NCI-H1930 (cell line): Measurements from ENCODE around the gene FAM200B.
A peak's percentile ranks its signal among the peaks of the same experiment; 100 is the strongest.

Source experiments
- DNase-seq, 2 experiments: peaks; one replicate each; lab custom pipeline; 2025; lab: John Stamatoyannopoulos, UW

The FAM200B gene

DNA sequence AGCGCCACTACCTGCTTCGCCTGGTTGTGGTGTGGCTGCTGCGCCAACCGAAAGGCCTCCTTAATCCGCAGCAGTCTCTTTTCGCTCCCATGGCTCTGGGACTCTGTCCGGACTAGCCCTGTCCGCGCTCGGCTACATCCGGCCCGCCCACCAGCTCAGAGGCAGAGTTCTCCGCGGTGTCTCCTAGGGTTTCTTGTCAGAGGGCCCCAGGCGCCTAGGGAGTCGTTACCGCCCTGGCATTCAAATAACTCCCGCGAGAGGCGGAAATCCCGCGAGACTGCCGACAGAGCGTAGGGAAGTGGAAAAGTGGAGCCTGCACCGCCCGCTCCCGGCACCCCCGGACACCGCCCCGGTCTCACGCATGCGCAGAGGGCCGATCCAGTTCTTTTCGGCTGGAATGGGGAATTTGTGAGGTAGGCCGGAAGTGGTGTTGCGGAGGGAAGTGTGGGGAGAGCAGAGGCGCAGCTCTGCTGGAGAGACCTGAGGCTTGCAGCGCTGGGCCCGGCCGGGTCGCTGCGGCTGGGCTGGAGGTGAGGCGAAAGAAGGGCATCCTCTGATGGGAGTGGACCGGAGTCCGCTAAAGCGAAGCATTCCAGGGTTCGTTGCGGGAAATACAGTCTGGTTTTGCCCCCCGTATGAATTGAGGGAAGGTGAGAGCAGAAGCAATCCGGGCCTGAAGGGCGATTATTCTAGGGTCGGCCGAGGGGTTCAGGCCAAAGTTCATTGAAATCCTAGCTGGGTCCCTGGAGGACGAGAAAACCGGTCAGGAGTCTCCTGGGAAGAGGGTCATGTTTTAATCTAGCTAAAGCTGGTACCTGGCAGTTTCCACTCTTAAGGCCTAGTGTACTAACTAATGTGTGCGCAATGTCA, at the start of gene FAM200B:
Gene FAM200B (plus strand): TSS at position 456 of the 870 bp plus-strand sequence. CDS start 5,151 bp downstream, outside the sequence.
- DNase-seq: peak; percentile 97 to 98

DNA sequence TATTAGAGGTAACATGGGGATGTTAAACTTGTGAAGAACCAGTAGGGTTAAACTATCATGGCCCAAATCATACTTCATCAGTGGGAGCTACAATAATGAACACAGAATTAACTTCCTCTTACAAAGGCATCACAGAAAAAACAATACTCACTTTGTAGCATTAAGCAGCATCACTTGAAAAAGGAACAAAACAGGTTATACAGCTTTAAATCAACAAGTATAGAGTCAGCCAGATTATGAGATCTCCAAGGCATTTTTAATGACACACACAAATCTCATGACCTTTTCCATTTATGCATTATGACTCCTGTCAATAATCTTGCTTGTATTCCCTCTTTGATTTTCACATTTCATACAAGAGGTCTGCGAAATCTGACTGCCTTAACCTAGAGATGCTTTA, 44.8 kb upstream of the FAM200B start:
- DNase-seq: no peak

DNA sequence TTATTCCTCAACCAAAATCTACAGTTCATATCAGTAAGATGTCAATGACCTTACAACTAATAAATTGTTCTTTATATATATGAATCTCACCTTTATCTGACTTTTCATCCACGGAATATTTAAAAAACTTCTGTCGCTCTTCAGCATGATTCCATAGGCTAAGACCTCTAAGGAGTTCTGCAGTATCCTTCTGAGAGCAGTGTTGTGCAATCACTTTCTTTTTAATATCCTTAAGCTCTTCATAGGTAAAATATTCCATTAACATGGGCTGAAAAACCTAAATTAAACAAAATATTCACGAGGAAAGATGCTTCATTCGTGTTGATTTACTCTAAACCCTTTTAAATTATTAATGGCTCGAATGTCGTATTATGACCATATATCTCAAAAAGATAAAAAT, 43.2 kb upstream of the FAM200B start:
- no peak for DNase-seq

DNA sequence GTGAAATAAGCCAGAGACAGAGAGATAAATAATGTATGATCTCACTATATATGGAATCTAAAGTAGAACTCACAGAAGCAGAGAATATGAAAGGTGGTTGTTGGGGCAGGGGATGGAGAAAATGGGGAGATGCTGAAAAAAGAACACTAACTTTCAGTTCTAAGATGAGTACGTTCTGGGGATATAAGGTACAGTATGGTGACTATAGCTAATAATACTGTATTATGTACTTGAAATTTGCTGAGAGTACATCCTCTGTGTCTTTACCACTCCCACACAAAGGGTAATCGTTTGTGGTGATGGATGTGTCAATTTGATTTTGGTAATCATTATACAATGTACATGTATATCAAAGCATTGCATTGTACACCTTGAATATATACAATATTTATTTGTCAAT, 33.0 kb upstream of the FAM200B start:
- DNase-seq: peak; percentile 0 to 14

DNA sequence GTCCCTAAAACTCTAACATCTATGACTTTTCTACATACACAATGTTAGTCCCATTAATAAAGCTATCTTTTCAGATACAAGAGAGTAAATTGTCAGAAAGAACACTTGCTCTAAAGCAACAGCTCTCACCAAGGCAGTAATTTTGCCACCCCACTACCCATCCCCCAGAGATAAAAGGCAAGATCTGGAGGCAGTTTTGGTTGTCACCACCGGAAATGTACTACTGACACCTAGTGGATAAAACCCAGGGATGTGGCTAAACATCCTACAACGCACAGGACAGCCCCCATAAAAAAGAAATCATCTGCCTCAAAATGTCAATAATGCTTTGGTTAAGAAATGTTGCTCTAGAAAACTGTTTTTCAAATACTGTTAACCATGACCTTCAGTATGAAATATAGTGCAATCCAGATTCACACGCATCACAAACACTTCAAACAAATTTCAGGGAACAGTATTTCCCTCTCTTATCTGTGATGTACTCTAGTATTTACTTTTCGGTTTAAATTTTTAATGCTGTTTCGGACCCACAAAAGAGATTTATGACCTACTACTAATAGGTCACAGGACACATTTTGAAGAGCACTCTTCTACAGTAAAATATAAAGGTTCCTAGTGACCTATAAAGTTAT, 31.6 kb upstream of the FAM200B start:
- peak in 1 of 2 experiments; percentile 8 for DNase-seq

GRCh38 chr4:15651676-15652075, 30.0 kb upstream of the FAM200B start:
- DNase-seq: no peak

- DNase-seq: no peak
Observed at GRCh38 chr4:15652191-15652590, 29.4 kb upstream of the FAM200B start.

- DNase-seq: no peak
Observed at GRCh38 chr4:15652841-15653240, 28.8 kb upstream of the FAM200B start.

- DNase-seq: no peak
Observed at GRCh38 chr4:15653420-15653819, 28.2 kb upstream of the FAM200B start.

- DNase-seq: no peak
Observed at GRCh38 chr4:15653864-15654592, 27.6 kb upstream of the FAM200B start.

GRCh38 chr4:15654593-15655222, 26.9 kb upstream of the FAM200B start:
- DNase-seq: peak in 1 of 2 experiments; percentile 44

- peak; percentile 44 to 91 for DNase-seq
Observed at GRCh38 chr4:15655223-15656037, 26.2 kb upstream of the FAM200B start, which contains the start of gene FBXL5. TSS of gene FBXL5 (minus strand) at chr4:15655357. CDS start at chr4:15655287, 70 bp downstream.

DNA sequence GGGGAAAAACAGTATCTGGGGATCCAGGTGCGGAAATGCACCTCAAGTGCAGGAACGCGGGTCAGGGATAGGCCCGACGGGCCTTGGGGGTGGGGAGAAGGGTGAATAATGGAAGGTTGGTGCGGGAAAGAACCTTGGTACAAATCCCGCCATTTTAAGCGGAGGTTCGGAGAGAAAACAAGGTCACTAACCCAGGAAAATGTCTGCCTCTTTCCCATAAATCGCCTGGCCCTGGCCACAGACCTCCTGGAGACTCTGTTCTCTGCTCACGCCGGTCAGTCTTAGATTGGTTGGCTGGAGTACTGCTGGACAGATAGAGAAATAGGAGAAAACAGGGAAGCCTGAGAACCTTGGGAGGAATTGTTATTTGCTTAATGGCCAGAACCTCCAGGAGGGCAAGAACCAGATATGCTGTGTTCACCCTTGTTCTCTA, 25.6 kb upstream of the FAM200B start:
- DNase-seq: peak in 1 of 2 experiments; percentile 18

DNA sequence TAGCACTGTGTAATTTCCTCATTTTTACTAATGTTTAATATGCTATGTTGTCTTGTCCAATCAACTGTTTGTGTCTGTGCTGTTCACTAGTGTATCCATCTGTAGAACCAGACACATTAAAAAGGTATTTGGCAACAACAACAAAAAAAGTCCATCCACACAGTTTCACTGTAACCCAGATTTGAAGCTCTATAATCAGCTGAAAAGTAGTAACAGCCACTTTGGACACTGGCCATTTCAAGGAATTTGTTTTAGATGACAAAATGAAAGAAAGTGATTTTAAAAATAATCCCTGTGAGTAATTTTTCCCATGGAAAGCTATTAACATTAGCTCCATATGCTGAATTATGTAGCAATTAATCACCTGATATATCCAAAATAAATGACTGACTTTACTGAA, 24.3 kb upstream of the FAM200B start:
- DNase-seq: no peak

- DNase-seq: no peak
Observed at GRCh38 chr4:15658136-15658770, 23.4 kb upstream of the FAM200B start.

GRCh38 chr4:15658781-15659180, 22.8 kb upstream of the FAM200B start:
- no peak for DNase-seq

DNA sequence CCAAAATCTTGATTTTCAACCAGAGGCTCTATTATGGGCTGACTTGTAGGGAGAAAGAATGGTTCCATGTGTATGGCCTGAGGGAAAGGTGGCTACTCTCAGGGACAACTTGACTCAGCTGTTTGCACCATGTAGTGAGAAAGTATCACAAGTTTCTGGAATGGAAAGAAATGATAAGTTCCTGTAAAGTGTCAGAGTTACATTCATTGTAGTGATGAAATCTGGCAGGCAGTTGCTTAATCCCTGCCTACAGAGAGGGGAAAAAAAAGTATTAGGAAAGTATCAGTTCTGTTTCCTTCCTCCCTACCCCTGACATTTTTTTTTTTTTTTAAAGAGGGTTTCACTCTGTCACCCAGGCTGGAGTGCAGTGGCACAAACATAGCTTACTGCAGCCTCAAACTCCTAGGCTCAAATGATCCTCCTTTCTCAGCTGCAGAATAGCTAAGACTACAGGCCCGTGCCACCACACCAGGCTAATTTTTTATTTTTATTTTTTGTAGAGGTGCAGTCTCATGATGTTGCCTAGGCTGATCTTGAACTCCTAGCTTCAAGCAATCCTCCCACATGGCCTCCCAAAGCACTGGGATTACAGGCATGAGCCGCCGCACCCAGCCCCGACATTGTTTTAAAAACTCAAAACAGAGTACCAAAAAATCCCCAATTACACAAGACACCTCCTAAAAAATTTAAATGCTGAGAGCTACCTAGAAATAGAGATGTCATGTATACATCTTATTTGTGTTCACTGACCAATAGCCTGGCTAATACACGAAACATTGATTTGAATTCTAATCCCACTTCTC, 21.7 kb upstream of the FAM200B start:
- DNase-seq: no peak

DNA sequence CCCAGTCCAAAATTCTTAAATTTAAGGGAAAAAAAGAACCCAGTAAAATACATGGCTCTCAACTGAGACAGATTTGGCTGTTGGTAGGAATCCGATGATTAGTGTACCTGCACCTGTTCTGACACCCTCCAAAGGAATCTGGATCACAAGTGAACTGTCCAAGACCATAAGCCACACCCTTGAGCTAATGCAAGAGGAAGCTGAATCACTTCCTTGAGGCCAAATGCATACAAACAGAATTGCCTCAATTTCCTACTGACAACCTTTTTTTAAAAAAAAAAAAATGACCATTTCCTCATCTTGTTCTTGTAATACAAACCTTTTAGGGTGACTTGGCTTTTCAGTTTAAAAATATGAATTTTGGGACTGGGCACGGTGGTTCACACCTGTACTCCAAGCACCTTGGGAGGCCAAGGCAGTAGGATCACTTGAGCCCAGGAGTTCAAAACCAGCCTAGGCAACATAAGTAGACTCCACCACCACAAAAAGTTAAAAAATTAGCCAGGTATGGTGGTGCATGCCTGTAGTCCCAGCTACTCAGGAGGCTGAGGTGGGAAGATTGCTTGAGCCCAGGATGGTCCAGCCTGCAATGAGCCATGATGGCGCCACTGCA, 15.8 kb upstream of the FAM200B start:
- DNase-seq: no peak

- no peak for DNase-seq
Observed at GRCh38 chr4:15667006-15667405, 14.6 kb upstream of the FAM200B start.
